ENCODE measurements around the gene TEKT2. TPM values are rescaled to one million over a fixed set of nuclear protein-coding genes. Genes with fewer than 3 reads are reported as not detected.
A peak's percentile ranks its signal among the peaks of the same experiment; 100 is the strongest.

TEKT2 gene
- polyA plus RNA-seq, 2 of the 4 experiments (the other 2 are of a cell fraction) = 0.08 TPM; not detected in 1

DNA sequence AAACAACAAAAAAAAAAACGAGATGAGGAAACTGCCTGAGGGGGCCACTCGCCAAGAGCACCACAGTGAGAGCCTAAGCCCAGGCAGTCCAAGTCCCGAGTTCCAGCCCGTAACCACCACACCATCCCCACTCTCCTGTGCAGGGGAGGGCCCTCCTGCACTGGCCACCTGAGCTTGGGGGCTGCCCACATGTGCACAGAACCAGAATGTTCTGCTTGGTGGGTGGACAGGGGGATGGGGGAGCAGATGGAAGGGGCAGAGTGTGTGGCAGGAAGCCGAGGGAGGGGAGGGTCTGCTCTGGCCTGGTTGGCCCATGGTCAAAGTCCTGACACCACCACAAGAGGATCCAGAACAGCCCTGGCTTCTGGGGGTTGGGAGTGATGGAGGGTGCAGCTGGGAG, 22.4 kb downstream of the TEKT2 start:
- Histone ChIP-seq H3K4me2 (no peak overlapping the region), H3K4me1 (no peaks in the 10 kb centered on the region), H3K27ac (no peak overlapping the region), H3K9me3 (no peaks in the 10 kb centered on the region), H3K4me3 (no peak overlapping the region)
- TF ChIP-seq RAD21 (conservative IDR thresholded peaks at IDR 0.05 in 1 of 2, IDR thresholded peaks at IDR 0.05 in 1 of 2) (no peak), JUN (IDR thresholded peaks at IDR 0.05) (no peak), MAX (IDR thresholded peaks at IDR 0.05) (no peak), TP53 (CRISPR knock-in tag; IDR thresholded peaks at IDR 0.05) (no peak), PBX3 (IDR thresholded peaks at IDR 0.05) (no peak), E2F6 (IDR thresholded peaks at IDR 0.05; ENCODE audit: borderline replicate concordance, low read depth) (no peak), FOSB (CRISPR knock-in tag; IDR thresholded peaks at IDR 0.05) (no peak), NPAS2 (CRISPR knock-in tag; IDR thresholded peaks at IDR 0.05; ENCODE audit: borderline replicate concordance) (no peak), HEYL (CRISPR knock-in tag; IDR thresholded peaks at IDR 0.05) (no peak), NR3C1 (IDR thresholded peaks at IDR 0.05) (no peak), HOXA7 (CRISPR knock-in tag; IDR thresholded peaks at IDR 0.05) (no peak), USF2 (IDR thresholded peaks at IDR 0.05) (no peak), BHLHE40 (IDR thresholded peaks at IDR 0.05; ENCODE audit: low read depth, low read length) (no peak), RFX5 (IDR thresholded peaks at IDR 0.05) (no peak), FOXS1 (CRISPR knock-in tag; IDR thresholded peaks at IDR 0.05) (no peak), KDM5A (IDR thresholded peaks at IDR 0.05) (no peak), HOXB13 (CRISPR knock-in tag; IDR thresholded peaks at IDR 0.05; ENCODE audit: low read depth) (no peak), RARB (CRISPR knock-in tag; IDR thresholded peaks at IDR 0.05) (no peak), JUNB (IDR thresholded peaks at IDR 0.05) (no peak), RNF2 (IDR thresholded peaks at IDR 0.05; ENCODE audit: borderline replicate concordance, low read depth) (no peak)
- DNase-seq (ENCODE audit: low read depth in 1 of 2, low spot score in 1 of 2) = no peak
- FAIRE-seq = no peak
- no peak; a peak in 2 of 6 replicates for ATAC-seq
- WGBS (ENCODE audit: missing lambda C conversion rate) = 36% methylated on average over 5 of the region's 5 CpGs
- CTCF ChIA-PET = interaction anchor here (0.6 to 13.6 kb wide), 6 partner anchors 9 to 179 kb away, joined by 3 to 147 read pairs (median 4); partner anchors contain the start of gene TRAPPC3
- POLR2A ChIA-PET = no interaction called here

DNA sequence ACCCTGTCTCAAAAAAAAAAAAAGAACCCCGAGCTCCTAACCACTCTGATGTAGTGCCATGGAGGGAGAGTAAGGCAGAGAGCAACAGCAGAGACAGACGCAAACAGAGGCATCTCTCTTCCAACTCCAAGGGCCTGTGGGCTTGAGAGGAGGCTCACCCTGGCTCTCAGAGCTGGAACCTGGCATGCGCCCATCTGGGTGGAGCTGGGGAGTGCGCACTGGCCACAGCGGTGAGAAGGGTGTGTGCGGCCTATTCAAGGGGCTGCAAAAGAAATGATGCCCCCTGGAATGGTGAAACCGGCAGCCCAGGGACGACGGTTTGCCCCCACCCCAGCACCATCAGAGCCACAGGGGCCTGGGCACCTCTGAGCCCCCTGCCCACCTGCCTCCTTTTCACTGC, 23.5 kb downstream of the TEKT2 start:
- H3K4me3 ChIP-seq = no peak overlapping the region
- no peaks in the 10 kb centered on the region for H3K4me1 ChIP-seq
- ChIA-PET CTCF (interaction anchor here (0.8 to 13.6 kb wide), 5 partner anchors 10 to 178 kb away, joined by 3 to 147 read pairs (median 5); partner anchors contain the start of gene TRAPPC3), POLR2A (no interaction called here)
- no peak overlapping the region for H3K4me2 ChIP-seq
- ATAC-seq = peak in 1 of 2 experiments; percentile 39; a peak in 2 of 6 replicates
- no peaks in the 10 kb centered on the region for H3K9me3 ChIP-seq
- WGBS (ENCODE audit: missing lambda C conversion rate) = 76% methylated on average over 9 of the region's 9 CpGs
- DNase-seq (ENCODE audit: low read depth in 1 of 2, low spot score in 1 of 2) = no peak
- no peak overlapping the region for H3K27ac ChIP-seq
- FAIRE-seq = no peak
- TF ChIP-seq, protein P1, sequence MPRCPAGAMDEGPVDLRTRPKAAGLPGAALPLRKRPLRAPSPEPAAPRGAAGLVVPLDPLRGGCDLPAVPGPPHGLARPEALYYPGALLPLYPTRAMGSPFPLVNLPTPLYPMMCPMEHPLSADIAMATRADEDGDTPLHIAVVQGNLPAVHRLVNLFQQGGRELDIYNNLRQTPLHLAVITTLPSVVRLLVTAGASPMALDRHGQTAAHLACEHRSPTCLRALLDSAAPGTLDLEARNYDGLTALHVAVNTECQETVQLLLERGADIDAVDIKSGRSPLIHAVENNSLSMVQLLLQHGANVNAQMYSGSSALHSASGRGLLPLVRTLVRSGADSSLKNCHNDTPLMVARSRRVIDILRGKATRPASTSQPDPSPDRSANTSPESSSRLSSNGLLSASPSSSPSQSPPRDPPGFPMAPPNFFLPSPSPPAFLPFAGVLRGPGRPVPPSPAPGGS (IDR thresholded peaks at IDR 0.05) = no peak
- TF ChIP-seq CEBPB (IDR thresholded peaks at IDR 0.05) = no peak
- no peak for TF ChIP-seq EHF (CRISPR knock-in tag; IDR thresholded peaks at IDR 0.05)
- TF ChIP-seq EP300 (IDR thresholded peaks at IDR 0.05) = no peak
- TF ChIP-seq MAX (IDR thresholded peaks at IDR 0.05) = no peak
- TF ChIP-seq HMGXB4 (CRISPR knock-in tag; IDR thresholded peaks at IDR 0.05; ENCODE audit: borderline replicate concordance) = no peak
- no peak for TF ChIP-seq RFX5 (IDR thresholded peaks at IDR 0.05)
- no peak for TF ChIP-seq TFCP2L1 (CRISPR knock-in tag; IDR thresholded peaks at IDR 0.05)
- TF ChIP-seq, protein P2, sequence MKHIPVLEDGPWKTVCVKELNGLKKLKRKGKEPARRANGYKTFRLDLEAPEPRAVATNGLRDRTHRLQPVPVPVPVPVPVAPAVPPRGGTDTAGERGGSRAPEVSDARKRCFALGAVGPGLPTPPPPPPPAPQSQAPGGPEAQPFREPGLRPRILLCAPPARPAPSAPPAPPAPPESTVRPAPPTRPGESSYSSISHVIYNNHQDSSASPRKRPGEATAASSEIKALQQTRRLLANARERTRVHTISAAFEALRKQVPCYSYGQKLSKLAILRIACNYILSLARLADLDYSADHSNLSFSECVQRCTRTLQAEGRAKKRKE (CRISPR knock-in tag; IDR thresholded peaks at IDR 0.05; ENCODE audit: low read depth) = no peak
- TF ChIP-seq KDM1A (IDR thresholded peaks at IDR 0.05; ENCODE audit: low read depth) = no peak
